Uterus (tissue), 4 donors: Measurements from ENCODE around the gene FAM89B. TPM values are rescaled to one million over a fixed set of nuclear protein-coding genes. Genes with fewer than 3 reads are reported as not detected.

Source experiments
- DNase-seq, 2 donors: peaks; one replicate each; pipeline ENCODE4 v3.0.0-alpha.2; 2019 to 2020
- H3K27ac ChIP-seq, 2 donors: fragments of 200-600 bp; sonication (generic); 1 replicate in 1 of 2; 2 replicates in 1 of 2; pipeline ENCODE4 v1.5.1; 2016 to 2018
- H3K27me3 ChIP-seq, 2 donors: fragments of 200-600 bp; sonication (generic); one replicate each; pipeline ENCODE4 v1.5.1; 2018 to 2019; ENCODE audit warnings: control low read depth in 1 of 2
- H3K36me3 ChIP-seq, 2 donors: fragments of 200-600 bp; sonication (generic); one replicate each; pipeline ENCODE4 v1.5.1; 2019; ENCODE audit warnings: control low read depth in 1 of 2
- H3K4me1 ChIP-seq, 2 donors: fragments of 200-600 bp; sonication (generic); one replicate each; pipeline ENCODE4 v1.5.1; 2018 to 2019; ENCODE audit warnings: control low read depth in 1 of 2
- H3K4me3 ChIP-seq, 2 donors: fragments of 200-600 bp; sonication (generic); 1 replicate in 1 of 2; 2 replicates in 1 of 2; pipeline ENCODE4 v1.5.1; 2018 to 2019; ENCODE audit warnings: mild to moderate bottlenecking in 1 of 2
- H3K9me3 ChIP-seq, 2 donors: fragments of 200-600 bp; sonication (generic); one replicate each; pipeline ENCODE4 v1.5.1; 2019; ENCODE audit warnings: control low read depth in 1 of 2
- CTCF ChIP-seq, 4 experiments: fragments of 200-600 bp in 2 of 4; fragments of 450-650 bp in 2 of 4; sonication (generic) in 2 of 4; IDR thresholded peaks; one replicate each; pipeline ENCODE4 v1.5.1; 2016 to 2019; ENCODE audit warnings: antibody characterized with exemption in 4 of 4, mild to moderate bottlenecking in 2 of 4, moderate library complexity in 1 of 4
- POLR2A ChIP-seq, 2 donors: fragments of 450-650 bp; IDR thresholded peaks; one replicate each; pipeline ENCODE4 v1.6.1; 2016; ENCODE audit warnings: antibody characterized with exemption in 2 of 2, mild to moderate bottlenecking in 1 of 2, moderate library complexity in 1 of 2
- intact Hi-C: fragments of 100-400 bp; cut with DNase I; formaldehyde crosslinking; loops from one replicate; pipeline ENCODE4 v1.15.1; 2023; ENCODE audit warnings: low total_unique reads
- total RNA-seq, 4 donors: library from RNA; depleted of rRNA in 3 of 4; stranded (reverse); fragments of >200 nt in 3 of 4; gene quantifications; one replicate each; pipeline versions ENCODE4 v1.1.0 to v1.2.4, GENCODE V29; 2014 to 2023
- donor health status: DM: yes; HTN: yes; CAD: no.

FAM89B gene
- total RNA-seq, 4 donors from 2014 or later: 13.9 to 83.0 (median 40.8) TPM

- Histone ChIP-seq H3K36me3 (no peaks in the 10 kb centered on the region), H3K4me1 (peaks cover 0 to 6% of the 10 kb centered on the region in 2 donors), H3K27me3 (no peaks in the 10 kb centered on the region), H3K9me3 (no peaks in the 10 kb centered on the region), H3K27ac (peak overlapping the region; percentile 35 to 43), H3K4me3 (no peak overlapping the region)
- no peak for DNase-seq
- TF ChIP-seq POLR2A (IDR thresholded peaks at IDR 0.05): no peak
- no peak for TF ChIP-seq CTCF (IDR thresholded peaks at IDR 0.05)
- intact Hi-C loops: loop anchor here (10.0 kb wide), 1 partner anchor 51 kb away; no protein-coding TSS in a partner anchor
Measured at GRCh38 chr11:65586247-65586630, 13.9 kb downstream of the FAM89B start.

- no peak overlapping the region for H3K4me3 ChIP-seq
- peaks cover 0 to 6% of the 10 kb centered on the region in 2 donors for H3K4me1 ChIP-seq
- no peaks in the 10 kb centered on the region for H3K27me3 ChIP-seq
- intact Hi-C loops: loop anchor here (10.0 kb wide), 1 partner anchor 52 kb away; no protein-coding TSS in a partner anchor
- H3K9me3 ChIP-seq: no peaks in the 10 kb centered on the region
- H3K27ac ChIP-seq: peak overlapping the region; percentile 35 to 43
- no peaks in the 10 kb centered on the region for H3K36me3 ChIP-seq
- DNase-seq: no peak
- TF ChIP-seq POLR2A (IDR thresholded peaks at IDR 0.05) (no peak), CTCF (IDR thresholded peaks at IDR 0.05) (no peak)
Measured at GRCh38 chr11:65586676-65587075, 14.3 kb downstream of the FAM89B start.

GRCh38 chr11:65588199-65589054 lies 16.1 kb downstream of the FAM89B start:
- peak; percentile 16 to 65 (median 56) for TF ChIP-seq CTCF (IDR thresholded peaks at IDR 0.05)
- no peak for TF ChIP-seq POLR2A (IDR thresholded peaks at IDR 0.05)
- no peak overlapping the region for H3K4me3 ChIP-seq
- H3K4me1 ChIP-seq: peaks cover 0 to 6% of the 10 kb centered on the region in 2 donors
- H3K36me3 ChIP-seq: no peaks in the 10 kb centered on the region
- peak in 1 of 2 donors; percentile 70 for DNase-seq
- H3K9me3 ChIP-seq: no peaks in the 10 kb centered on the region
- H3K27me3 ChIP-seq: no peaks in the 10 kb centered on the region
- peak overlapping the region; percentile 58 to 70 for H3K27ac ChIP-seq
- intact Hi-C loops: loop anchor here (10.0 kb wide), 1 partner anchor 54 kb away; no protein-coding TSS in a partner anchor

- H3K36me3 ChIP-seq: no peaks in the 10 kb centered on the region
- H3K4me3 ChIP-seq: no peak overlapping the region
- H3K27ac ChIP-seq: peak overlapping the region in 1 of 2 donors; percentile 10
- peaks cover 0 to 9% of the 10 kb centered on the region in 2 donors for H3K4me1 ChIP-seq
- no peak for DNase-seq
- H3K27me3 ChIP-seq: no peaks in the 10 kb centered on the region
- intact Hi-C loops: loop anchor here (10.0 kb wide), 1 partner anchor 55 kb away; no protein-coding TSS in a partner anchor
- H3K9me3 ChIP-seq: no peaks in the 10 kb centered on the region
- TF ChIP-seq POLR2A (IDR thresholded peaks at IDR 0.05) (no peak), CTCF (IDR thresholded peaks at IDR 0.05) (no peak)
Measured at GRCh38 chr11:65589444-65590239, 17.3 kb downstream of the FAM89B start.
